Measurements from ENCODE around the gene WWC2. TPM values are rescaled to one million over a fixed set of nuclear protein-coding genes. Genes with fewer than 3 reads are reported as not detected.

WWC2 gene
- total RNA-seq, 1 donor: 100 TPM

DNA sequence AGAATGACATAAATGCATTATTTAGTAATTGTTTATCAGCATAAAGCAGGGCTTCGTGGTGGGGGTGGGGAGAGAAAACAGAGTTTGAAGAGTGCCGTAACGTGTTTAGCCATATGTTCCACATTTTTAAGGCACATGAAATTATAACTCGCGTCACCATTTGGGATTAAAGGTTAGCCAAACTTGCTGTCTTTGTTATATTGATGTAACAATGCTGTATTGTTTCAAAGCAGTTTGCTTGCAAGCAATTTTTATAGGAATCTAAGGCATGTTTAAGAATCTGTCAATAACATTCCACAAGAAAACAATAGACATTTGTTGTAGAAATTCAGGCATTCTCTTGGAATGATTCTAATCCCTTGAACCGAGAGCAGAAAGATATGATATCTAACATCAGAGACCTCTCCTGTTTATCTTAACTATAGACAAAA is 142.7 kb downstream of the WWC2 start:
- TF ChIP-seq, protein P1, sequence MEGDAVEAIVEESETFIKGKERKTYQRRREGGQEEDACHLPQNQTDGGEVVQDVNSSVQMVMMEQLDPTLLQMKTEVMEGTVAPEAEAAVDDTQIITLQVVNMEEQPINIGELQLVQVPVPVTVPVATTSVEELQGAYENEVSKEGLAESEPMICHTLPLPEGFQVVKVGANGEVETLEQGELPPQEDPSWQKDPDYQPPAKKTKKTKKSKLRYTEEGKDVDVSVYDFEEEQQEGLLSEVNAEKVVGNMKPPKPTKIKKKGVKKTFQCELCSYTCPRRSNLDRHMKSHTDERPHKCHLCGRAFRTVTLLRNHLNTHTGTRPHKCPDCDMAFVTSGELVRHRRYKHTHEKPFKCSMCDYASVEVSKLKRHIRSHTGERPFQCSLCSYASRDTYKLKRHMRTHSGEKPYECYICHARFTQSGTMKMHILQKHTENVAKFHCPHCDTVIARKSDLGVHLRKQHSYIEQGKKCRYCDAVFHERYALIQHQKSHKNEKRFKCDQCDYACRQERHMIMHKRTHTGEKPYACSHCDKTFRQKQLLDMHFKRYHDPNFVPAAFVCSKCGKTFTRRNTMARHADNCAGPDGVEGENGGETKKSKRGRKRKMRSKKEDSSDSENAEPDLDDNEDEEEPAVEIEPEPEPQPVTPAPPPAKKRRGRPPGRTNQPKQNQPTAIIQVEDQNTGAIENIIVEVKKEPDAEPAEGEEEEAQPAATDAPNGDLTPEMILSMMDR (IDR thresholded peaks at IDR 0.05; ENCODE audit: insufficient read depth, low read depth, low read length): no peak
- no peak overlapping the region for H3K4me3 ChIP-seq (ENCODE audit: low read depth, low read length)
- no peak for DNase-seq (ENCODE audit: low read depth)

DNA sequence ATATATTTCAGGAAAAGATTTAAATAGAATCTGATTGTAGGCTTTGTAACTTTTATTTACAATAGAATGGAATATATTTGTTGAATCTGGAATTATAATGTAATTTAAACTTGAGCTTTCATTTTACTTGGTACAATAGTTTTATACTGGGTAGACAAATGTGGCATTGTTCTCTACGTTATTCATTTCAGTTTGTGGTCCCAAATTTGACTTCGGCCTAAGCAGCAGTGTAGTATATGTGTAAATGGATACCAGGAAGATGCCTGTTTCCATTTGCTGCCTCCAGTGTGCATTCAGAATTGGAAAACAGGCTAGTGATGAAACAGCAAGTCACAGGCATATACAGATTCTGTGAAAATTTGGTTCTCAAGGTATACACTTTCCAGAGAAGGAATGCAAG is 143.2 kb downstream of the WWC2 start:
- H3K4me3 ChIP-seq (ENCODE audit: low read depth, low read length): no peak overlapping the region
- TF ChIP-seq, protein P1 (IDR thresholded peaks at IDR 0.05; ENCODE audit: insufficient read depth, low read depth, low read length): no peak
- DNase-seq (ENCODE audit: low read depth): no peak

DNA sequence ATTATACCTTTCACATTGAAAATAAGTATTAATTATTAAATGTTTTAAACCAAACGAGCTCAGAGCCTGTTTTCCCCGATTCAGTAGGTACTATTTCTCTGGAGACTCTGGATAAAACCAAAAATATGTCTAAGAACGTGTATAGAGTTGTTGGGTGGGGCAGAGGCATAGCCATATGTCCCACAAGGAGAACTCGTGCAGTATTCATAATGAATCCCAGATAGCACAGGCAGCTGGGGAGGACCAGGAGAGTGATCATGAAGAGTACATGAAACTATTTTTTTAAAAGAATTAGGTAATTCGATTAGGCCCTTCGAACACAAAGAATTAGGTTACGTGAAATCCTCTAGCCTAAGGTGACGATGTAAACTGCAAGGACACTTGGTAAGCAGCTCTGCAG is 145.0 kb downstream of the WWC2 start:
- no peak for DNase-seq (ENCODE audit: low read depth)
- TF ChIP-seq, protein P1 (IDR thresholded peaks at IDR 0.05; ENCODE audit: insufficient read depth, low read depth, low read length): no peak
- H3K4me3 ChIP-seq (ENCODE audit: low read depth, low read length): no peak overlapping the region

DNA sequence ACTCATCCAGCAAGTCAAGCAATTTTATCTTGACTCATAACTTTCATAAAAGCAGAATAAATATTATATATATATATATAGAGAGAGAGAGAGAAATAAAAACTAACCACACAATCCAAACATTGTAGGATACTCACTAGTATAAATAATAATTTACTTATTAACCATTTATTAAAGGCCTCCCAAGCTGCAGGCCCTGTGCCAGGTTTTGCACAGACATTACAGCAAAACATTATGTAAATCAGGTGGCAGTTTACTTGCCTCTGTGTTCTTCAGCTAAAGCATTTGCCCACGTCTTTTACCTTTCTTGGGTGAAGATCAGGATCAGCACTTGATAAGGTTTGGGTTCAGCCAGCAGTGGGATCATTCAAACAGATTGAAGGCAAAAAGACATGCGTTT is 145.4 kb downstream of the WWC2 start:
- DNase-seq (ENCODE audit: low read depth): no peak
- H3K4me3 ChIP-seq (ENCODE audit: low read depth, low read length): no peak overlapping the region
- TF ChIP-seq, protein P1 (IDR thresholded peaks at IDR 0.05; ENCODE audit: insufficient read depth, low read depth, low read length): no peak

DNA sequence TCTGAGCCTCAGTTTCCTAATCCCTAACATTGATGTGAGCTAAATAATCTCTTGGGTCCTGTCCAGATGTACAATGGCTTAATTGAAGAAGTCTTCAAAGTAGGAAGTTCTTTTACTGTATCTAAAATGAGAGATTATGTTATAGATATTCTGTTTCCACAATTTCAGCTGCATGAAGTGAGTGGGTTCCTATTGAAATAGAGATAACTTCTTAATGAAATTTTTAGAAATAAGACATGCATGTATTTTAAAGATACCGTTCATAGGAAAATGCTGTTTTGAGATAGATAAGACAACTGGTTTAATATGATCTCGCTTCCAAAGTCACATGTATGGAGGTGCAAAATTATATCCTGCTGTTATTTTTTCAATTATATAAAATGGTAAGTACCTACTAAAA is 149.1 kb downstream of the WWC2 start:
- no peak for DNase-seq (ENCODE audit: low read depth)
- no peak overlapping the region for H3K4me3 ChIP-seq (ENCODE audit: low read depth, low read length)
- TF ChIP-seq, protein P1 (IDR thresholded peaks at IDR 0.05; ENCODE audit: insufficient read depth, low read depth, low read length): no peak

DNA sequence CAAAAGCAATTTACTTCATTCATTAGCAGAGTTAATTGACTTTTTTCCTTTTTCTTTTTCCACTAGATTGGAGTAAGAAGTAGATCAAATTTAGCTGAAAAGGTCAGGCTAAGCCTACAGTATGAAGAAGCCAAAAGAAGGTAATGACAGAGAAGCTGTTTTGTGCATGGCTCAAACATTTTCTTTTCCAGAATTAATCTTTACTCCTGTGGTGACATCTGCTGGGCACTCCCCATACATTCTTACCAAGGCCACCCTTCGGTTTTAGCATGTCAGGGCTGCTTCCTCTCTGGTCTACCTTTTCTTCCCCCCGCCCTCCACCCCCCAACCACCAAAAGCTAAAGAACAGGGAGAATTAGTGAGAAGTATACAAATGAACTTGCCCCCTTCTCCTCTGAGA is 150.8 kb downstream of the WWC2 start:
- TF ChIP-seq, protein P1 (IDR thresholded peaks at IDR 0.05; ENCODE audit: insufficient read depth, low read depth, low read length): peak; percentile 54
- no peak overlapping the region for H3K4me3 ChIP-seq (ENCODE audit: low read depth, low read length)
- DNase-seq (ENCODE audit: low read depth): peak; percentile 48

DNA sequence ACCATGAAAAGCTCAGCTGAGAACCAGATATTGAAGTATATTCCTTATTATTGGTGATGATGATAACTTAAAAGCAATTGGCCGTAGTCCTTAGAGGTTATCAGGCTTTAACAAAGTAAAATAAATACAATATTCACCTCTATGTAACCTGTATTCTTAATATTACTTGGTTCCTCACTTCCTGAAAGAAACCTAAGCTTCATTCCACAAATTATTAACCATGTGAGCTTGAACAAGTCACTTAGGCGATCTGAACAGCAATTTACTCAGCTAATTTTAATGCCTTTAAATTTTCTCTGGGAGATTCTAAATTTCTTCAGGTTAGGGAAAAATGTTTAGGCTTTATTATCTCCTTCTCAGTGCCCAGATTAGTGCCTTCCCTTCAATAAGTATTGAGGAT is 151.8 kb downstream of the WWC2 start:
- DNase-seq (ENCODE audit: low read depth): no peak
- TF ChIP-seq, protein P1 (IDR thresholded peaks at IDR 0.05; ENCODE audit: insufficient read depth, low read depth, low read length): no peak
- H3K4me3 ChIP-seq (ENCODE audit: low read depth, low read length): no peak overlapping the region

Data from fibroblast of villous mesenchyme (primary cell).